T follicular helper cell (primary cell): ENCODE measurements around the gene CTNNA3.
"Not testable (repeated sequence)": the region's sequence is repeated elsewhere in the genome, so short reads cannot be mapped to it uniquely, and the experiment has no call there.

Experiments used
- DNase-seq: peaks from one replicate; pipeline ENCODE4 v3.0.0-alpha.2; 2020; ENCODE audit warnings: low read depth

The CTNNA3 gene

DNA sequence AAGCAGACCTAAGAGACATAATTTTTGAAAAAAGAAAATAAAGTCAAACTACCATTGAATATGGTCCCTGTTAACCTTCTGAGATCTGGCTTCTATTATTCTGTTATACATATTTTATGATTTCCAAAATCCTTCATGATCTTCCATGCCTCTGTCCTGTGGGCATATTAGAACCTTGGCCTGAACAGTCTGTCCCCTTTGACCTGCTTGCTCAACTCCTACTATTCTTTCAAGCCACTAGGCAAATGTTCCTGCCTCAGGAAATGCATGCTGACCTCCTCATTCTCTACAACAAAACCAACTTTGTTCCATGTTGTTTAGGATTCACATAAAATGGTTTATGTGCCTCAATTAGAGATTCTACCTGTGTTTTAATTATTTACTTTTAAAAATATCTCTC, 1315.0 kb downstream of the CTNNA3 start:
- DNase-seq: no peak

DNA sequence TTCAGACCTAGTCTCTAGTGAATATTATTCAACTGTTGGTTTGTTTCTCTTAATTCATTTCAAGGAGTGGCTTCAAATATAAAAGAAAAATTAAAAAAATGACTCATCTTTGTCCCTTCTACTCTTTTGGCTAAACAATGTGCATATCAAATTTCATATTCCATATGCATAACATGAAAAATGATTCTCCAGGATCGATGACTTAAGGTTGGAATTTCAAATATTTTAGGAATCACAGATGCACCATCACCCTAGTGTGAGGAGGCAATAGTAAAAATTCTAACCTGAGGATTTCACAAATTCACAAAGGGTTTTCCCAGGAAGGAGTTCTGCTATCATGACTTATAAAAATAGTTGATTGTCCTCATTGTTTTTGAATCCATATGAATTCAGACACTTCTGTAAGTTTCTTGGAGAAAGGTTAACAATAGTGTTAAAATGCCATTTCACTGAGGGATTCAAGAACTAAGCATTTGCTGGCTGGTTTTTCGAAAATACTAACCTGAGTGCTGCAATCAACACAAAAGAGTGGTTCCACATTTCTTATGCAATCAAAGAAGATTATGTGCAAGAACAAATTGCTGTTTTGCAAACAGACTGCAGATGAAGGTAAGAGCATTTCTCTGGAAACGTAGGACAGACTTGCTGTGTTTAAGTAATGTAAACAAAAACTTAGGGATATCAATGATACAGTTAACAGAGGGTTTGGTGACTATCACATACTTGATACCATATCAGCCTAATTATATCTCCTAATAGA, 1317.7 kb downstream of the CTNNA3 start:
- no peak for DNase-seq

DNA sequence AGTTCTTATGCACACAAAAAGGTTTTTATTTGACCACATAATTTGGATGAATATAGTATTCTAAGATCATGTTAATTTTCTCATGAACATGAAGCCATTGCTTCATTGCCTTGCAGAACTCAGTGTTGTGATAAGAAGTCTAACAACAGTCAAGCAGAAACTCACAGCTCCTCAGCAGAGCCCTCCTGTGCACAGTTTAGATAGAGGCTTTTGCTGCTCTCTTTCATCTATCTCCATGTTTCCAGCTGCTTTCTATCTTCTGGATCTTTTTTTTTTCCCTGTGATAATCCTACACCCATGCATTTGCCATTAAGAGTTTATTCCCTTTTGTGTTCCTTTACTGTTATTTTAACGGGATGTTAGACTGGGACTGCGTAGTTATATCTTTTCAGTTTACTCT, 1327.8 kb downstream of the CTNNA3 start:
- no peak for DNase-seq

GRCh38 chr10:66366163-66366562, 1329.8 kb downstream of the CTNNA3 start:
- no peak for DNase-seq

DNA sequence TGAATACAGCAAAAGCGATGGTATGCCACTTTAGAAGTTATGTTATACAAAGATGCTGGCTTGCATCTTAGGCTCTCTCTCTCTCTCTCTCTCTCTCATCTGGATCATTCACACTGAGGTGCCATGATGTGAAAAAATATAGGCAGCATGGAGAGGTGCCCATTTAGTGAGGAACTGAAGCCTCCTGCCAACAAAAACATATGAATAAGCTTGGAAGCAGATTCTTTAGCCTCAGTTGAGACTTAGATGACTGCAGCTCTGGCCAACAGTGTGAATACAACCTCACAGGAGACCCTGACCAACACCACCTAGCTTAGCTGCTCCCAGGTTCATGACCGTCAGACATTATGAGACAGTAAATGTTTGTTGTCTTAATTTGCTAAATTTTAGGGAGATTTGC, 1330.3 kb downstream of the CTNNA3 start:
- DNase-seq: no peak

DNA sequence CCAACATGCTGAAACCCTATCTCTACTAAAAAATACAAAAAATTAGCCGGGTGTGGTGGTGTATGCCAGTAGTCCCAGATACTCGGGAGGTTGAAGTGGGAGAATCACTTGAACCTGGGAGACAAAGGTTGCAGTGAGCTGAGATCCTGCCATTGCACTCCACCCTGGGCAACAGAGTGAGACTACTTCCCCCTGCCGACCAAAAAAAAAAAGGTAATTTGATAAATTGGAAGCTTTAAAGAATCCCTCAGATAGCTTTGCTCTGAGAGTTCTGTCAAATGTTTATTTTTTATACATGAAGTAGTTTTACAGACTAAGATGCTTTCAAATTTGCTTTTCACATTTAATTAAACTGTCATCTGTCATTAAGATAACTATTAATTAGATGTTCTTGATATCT, 1333.5 kb downstream of the CTNNA3 start:
- DNase-seq: no peak

DNA sequence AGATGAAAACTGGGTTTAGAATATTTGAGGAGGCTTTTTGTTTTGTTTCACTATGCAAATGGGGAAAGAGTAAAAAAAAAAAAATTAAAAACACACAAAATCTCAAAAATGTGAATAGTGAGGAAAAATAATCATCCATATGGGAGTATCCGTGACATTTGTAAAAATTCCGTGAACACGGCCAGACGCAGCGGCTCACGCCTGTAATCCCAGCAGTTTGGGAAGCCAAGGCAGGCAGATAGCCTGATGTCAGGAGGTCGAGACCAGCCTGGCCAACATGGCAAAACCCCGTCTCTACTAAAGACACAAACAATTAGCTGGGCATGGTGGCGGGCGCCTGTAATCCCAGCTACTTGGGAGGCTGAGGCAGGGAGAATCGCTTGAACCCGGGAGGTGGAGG, 1342.2 kb downstream of the CTNNA3 start:
- not testable (repeated sequence) for DNase-seq

DNA sequence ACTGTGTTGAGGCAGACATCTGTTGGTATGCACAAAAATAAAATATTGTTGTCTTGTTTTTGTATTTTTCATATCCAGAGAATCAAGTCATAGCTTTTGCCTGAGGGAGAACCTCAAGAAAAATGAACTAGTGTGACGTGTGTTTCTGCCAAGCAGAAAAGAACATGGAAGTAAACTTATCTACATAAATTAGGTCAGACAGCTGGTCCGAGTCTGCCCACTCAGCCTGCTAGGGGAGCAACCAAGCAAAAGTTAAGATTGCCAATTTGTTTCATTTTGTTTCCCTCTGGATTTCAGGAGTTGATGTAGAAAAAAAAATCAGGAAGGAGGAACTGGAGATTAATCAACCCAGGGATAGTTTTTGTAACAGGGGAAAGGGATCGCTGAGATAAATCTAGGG, 1342.6 kb downstream of the CTNNA3 start:
- DNase-seq: no peak

DNA sequence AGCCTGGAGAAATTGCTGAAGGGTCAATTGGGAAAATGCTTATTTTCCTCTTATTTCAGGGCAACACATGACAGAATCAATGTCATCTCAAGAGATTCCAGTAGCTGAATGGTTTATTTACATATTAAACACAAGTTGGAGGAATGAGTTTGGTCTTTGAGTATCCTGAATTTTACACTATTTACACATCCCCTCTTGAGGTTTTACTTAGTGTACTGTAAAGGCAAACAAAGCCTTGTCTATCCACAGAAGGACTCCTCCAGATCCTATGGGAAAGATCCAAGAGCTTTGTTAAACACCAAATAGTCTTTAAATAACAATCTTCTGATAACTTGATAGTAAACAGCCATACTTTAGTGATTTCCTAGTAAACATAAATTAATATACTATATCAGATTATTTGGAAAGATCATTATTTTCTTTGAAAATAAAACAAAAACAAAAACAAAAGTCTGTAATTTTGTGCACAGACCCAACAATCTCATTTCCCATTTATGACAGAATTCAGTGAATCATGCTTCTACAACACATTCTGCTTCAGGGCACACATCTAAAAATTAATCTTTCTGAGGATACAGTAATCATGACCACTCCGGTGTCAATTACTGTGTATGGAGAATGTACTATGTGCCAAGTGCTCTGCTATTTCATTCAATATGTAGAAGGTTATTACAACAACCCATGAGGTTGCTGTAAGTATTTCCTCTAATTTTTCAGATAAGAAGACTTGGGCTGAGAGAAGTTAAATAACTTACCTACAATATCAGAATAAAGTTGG, 1345.2 kb downstream of the CTNNA3 start:
- no peak for DNase-seq

GRCh38 chr10:66349726-66350125, 1346.3 kb downstream of the CTNNA3 start:
- no peak for DNase-seq

DNA sequence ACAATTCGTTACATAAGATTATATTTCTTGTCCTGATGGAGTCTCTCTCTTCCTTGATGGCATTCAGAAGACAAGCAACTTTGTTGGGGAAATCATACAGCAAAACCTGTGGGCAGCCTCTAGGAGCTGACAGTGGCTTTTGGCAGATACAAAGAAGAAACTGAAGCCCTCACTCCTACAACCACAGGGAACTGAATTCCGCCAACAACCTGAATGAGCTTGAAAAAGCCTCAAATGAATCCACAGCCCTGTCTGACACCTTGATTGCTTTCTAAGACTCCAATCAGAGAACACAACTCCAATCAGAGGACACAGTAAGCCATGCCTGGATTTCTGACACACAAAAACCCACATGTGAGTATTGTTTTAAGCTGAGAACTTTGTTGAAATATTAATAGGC, 1346.9 kb downstream of the CTNNA3 start:
- DNase-seq: no peak

- no peak for DNase-seq
Observed at GRCh38 chr10:66337211-66337610, 1358.8 kb downstream of the CTNNA3 start.

- DNase-seq: no peak
Observed at GRCh38 chr10:66336791-66337190, 1359.2 kb downstream of the CTNNA3 start.

GRCh38 chr10:66335753-66336152, 1360.2 kb downstream of the CTNNA3 start:
- DNase-seq: not testable (repeated sequence)

DNA sequence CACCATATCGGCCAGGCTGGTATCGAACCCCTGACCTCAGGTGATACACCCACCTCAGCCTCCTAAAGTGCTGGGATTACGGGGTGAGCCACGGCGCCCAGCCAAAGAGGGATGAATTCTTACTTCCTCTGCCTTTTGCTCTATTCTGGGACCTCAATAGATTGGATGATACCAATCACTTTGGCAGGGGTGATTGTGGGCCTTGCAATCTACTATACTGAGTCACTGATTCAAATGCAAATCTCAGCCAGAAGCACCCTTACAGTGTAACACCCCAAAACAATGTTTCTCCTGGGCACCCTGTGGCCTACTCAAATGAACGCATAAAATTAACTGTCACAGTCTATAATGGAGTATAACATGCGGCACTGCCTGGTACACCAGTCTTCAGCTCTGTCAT, 1366.8 kb downstream of the CTNNA3 start:
- no peak for DNase-seq

DNA sequence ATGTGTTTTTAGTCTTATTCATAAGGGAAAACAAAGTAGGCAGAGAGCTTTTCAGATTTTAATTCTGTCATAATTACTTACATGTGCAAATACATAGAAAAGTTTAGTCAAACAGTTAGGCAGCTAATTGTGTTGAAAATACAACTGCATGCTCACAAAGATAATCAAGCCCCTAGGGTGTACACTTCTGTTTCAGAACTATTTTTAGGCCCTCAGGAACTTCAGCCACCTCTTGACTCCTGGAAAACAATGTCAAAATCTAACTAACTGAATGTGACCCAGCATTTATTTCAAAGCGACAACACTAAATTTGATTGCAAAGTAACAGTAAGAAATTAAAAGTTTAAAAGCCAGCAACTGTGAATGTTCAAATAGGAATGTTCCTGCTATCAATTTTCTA, 1369.1 kb downstream of the CTNNA3 start:
- no peak for DNase-seq

DNA sequence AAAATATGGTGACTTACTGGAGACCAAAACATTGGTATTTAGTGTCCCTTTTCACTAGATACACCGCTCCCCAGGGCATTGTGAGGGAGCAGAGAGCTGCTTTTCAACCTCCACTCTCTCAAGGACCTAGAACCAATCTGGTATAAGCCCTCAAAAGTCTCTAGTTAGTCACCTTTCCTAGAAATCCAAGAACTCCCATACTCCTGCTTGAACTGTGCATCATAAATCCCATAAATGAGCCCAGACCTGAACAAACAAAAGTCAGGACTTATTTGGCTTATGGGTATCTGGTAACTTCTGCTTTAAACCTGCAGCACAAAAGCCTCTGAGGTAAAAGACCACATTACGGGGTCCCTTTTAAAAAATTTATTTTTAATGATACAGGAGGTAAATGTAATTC, 1373.2 kb downstream of the CTNNA3 start:
- no peak for DNase-seq

DNA sequence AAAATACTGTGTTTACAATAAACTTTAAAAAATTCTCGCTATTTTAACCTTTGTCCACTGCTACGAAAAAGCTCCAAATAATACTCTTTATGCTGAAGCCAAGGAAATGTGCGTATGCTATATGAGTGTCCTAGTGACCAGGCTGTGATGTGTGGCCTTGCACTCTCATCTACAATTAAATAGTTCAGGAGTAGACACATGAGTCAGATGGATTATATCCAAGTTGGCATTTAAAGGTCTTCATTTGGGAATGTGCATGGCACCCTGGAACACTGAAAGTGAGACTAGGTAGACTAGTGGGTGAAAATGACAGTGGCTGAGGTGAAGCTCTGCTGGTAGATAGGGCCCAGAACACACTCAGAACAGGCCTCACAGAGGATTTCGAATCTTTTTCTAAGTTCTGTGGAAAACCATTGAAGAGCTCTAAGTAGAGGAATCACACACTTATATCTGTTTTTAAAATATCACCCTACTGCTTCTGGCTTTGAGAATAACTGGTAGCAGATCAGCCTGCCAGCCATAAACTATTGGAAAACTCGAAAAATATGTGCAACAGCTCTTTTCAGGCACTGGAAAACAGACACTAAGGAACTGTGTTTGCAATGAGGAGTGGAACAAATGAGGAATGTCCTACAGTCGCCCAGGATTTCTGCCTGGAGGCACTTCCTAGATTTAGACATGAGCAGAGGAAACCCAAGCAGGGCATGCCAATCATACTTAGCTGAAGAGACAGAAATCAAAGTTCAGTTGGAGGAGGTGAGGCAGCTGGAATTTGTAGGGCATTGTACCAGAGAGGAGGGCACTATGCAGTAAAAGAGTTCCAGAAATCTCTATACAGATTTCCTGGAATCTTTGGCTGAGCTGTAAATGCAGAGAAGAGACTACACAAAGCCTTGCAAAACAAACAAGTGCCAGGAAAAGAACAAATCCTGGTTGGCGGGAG, 1374.0 kb downstream of the CTNNA3 start:
- DNase-seq: no peak

GRCh38 chr10:66318761-66319160, 1377.2 kb downstream of the CTNNA3 start:
- DNase-seq: no peak

- DNase-seq: no peak
Observed at GRCh38 chr10:66307826-66308225, 1388.2 kb downstream of the CTNNA3 start.

DNA sequence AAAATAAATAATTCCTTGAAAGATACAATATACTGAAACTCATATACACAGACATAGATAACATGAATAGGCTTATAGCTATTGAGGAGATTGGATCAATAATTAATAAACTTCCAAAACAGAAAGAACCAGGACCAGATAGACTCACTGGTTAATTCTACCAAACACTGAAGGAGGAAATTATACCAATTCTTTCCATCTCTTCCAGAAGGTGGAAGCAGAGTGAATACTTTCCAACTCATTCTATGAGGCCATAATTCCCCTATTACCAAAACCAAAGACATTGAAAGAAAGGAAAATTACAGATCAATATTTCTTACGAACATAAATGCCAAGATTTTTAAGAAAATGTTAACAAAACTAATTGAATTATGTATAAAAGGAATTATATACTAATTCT, 1394.9 kb downstream of the CTNNA3 start:
- DNase-seq: no peak

GRCh38 chr10:66295602-66296001, 1400.4 kb downstream of the CTNNA3 start:
- DNase-seq: no peak
